Fibroblast of gingiva (primary cell): ENCODE data around the gene RASGEF1C.
A peak's percentile ranks its signal among the peaks of the same experiment; 100 is the strongest.

Experiments
- DNase-seq: peaks from one replicate; pipeline ENCODE4 v3.0.0-alpha.2; 2011; ENCODE audit warnings: low read depth

RASGEF1C gene

GRCh38 chr5:180209137-180209581 is at the start of gene RASGEF1C:
TSS of gene RASGEF1C (minus strand) at chr5:180209211. CDS start at chr5:180138052, 71,159 bp downstream.
- DNase-seq: peak; percentile 46

- no peak for DNase-seq
Observed at GRCh38 chr5:180253036-180253824, 44.2 kb upstream of the RASGEF1C start.

DNA sequence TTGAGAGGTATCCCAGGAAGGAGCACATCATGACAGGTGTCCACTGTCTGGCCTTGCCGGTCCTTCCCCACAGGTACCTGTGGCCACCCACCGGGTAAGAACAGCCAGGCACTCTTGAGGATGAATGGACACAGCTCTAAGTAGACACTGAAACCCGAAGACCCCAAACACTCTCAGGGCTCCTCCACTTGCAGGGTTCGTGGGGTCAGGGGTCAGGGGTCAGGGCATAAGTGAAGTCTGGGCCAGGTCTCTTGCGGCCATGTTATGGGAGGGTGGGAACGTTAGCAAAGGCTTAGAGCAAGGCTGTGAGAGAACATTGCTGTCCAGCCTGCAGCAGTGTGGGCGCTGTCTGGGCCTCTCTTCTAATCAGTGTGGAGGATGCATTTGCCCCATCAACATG is 42.9 kb upstream of the RASGEF1C start:
- DNase-seq: no peak

- no peak for DNase-seq
Observed at GRCh38 chr5:180251141-180251540, 42.1 kb upstream of the RASGEF1C start.

DNA sequence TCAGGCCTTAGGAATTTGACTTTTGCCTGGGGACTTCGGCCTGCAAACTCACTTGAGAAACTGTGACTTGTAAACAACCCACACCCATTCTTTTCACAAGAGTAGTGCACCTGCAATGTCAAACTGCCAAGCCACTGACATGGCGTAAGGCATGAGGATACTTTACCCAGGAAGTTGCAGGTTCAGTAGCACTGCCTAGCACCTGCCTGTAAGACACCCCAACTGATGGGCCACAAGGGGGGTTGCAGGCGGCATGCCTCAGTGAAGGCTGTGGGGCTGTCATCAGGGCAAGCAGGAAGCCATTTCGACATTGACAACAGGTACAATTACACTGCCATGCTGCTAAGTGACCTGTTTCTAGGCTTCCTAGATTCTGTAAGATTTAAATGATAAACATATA is 41.3 kb upstream of the RASGEF1C start:
- no peak for DNase-seq

DNA sequence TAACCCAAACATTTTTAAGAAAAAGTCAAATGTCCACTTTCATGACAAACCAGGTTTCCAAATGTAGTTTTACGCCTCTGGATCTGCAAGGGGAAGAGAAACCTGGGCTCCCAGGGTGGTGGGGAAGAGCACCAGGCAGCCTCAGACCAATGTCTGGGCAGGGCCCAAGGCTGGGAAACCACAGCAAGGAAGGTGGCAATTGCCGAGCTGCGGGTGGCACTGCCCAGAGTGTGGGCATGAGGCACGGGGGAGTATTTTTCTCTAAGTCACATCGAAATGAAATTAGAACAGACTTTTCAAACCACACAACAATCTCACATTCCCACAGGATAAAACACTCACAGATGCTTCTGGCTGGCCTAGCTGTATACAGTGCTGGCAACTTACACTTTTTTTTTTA is 32.6 kb upstream of the RASGEF1C start:
- DNase-seq: no peak

DNA sequence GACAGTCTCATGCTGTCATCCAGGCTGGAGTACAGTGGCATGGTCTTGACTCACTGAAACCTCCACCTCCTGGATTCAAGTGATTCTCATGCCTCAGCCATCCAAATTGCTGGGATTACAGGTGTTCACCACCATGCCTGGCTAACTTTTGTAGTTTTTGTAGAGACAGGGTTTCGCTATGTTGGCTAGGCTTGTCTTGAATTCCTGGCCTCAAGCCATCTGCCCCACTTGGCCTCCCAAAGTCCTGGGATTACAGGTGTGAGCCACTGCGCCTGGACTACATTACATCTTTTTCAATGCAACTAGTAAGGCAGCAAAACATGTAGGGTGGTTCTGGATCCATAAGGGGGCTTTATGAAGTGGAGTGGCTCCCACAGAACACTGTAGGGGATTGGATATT is 29.6 kb upstream of the RASGEF1C start:
- no peak for DNase-seq

- DNase-seq: no peak
Observed at GRCh38 chr5:180235846-180236245, 26.8 kb upstream of the RASGEF1C start.

GRCh38 chr5:180235077-180235476 is 26.1 kb upstream of the RASGEF1C start:
- DNase-seq: no peak

DNA sequence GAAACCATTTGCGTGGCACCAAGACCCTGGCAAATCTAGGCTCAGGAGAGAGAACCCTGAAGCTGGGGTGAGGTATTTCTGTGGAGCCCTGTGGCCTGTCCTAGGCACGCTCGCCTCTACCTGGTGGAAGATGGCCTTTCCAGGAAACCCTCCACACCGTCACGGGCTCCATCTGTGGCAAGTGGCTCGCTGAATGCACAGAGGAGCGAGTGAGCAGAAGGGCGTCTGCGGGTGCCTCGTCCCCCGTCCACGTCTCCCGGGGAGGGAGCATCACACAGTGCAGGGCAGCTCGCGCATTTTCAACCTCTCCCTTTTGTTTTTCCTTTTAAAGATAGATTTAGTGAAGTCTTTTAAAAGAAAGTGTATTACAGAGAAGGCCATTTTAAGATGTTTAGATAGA is 25.3 kb upstream of the RASGEF1C start:
- no peak for DNase-seq

DNA sequence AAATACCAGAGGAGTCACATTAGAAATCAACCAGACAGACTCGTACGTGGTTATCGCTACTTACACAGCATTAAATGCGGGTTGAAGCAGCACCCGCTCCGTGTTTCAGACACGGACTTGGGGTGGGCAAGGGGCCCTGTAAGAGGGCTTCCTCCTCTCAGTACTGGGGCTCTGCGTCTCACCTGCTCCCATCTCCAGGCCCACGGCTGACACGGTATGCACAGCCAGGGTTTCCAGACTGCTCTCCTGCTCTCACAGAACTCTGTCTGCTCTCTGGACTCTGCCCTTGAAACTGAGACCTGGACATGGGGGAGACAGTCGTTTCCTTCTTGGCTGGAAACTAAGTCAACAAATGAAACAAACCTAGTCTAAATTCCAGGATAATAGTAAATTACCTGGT is 24.7 kb upstream of the RASGEF1C start:
- DNase-seq: no peak

DNA sequence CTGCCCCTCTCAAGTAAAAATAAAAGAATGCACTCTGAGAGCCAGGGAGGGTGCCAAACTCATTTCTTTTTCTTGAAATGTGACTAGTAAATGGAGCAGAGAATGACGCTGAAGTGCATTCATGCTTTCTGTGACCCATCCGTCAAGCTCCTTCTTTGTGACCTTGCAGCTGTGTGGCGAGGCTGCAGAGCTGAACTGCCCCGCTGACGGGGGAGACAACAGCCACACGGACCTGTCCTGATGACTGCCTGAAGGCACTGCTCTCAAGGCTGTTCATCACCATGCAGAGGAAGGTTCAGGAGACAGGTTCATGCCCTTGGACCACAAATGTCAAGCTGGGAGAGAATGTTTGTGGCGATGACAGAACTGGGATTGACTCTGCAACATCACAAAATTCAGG is 21.0 kb upstream of the RASGEF1C start:
- no peak for DNase-seq

- no peak for DNase-seq
Observed at GRCh38 chr5:180222056-180222455, 13.0 kb upstream of the RASGEF1C start.

DNA sequence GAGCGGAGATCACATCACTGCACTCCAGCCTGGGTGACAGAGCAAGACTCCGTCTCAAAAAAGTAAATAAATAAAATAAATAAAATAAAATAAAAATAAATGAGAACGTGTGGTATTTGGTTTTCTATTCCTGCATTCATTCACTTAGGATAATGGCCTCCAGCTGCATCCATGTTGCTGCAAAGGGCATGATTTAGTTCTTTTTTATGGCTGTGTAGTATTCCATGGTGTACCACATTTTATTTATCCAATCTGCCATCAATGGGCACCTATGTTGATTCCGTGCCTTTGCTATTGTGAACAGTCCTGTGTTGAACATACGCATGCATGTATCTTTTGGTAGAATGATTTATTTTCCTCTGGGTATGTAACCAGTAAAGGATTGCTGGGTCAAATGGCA is 8.8 kb upstream of the RASGEF1C start:
- DNase-seq: no peak

DNA sequence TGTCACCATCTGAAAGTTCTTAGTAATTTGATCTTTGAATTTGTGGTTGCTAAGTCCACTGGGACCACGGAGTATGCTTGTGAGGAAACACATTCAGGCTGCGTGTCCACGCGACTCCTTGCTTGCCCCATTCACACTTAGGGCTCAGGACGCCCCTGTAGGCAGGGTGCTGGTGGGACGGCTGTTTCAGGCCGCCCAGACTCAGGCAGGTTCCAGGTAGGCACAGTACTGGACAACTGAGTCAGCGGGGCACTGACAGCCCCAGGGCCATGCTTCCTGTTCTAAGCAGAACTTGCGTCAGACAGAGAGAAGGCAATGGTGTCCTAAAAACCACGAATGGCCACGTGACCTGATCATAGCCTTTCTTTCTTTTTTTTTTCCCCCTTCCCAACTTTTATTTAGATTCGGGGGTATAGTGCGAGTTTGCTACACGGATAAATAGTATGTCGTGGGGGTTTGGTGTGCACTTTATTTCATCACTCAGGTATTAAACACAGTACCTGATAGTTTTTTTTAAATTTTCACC is 7.7 kb upstream of the RASGEF1C start:
- DNase-seq: no peak

DNA sequence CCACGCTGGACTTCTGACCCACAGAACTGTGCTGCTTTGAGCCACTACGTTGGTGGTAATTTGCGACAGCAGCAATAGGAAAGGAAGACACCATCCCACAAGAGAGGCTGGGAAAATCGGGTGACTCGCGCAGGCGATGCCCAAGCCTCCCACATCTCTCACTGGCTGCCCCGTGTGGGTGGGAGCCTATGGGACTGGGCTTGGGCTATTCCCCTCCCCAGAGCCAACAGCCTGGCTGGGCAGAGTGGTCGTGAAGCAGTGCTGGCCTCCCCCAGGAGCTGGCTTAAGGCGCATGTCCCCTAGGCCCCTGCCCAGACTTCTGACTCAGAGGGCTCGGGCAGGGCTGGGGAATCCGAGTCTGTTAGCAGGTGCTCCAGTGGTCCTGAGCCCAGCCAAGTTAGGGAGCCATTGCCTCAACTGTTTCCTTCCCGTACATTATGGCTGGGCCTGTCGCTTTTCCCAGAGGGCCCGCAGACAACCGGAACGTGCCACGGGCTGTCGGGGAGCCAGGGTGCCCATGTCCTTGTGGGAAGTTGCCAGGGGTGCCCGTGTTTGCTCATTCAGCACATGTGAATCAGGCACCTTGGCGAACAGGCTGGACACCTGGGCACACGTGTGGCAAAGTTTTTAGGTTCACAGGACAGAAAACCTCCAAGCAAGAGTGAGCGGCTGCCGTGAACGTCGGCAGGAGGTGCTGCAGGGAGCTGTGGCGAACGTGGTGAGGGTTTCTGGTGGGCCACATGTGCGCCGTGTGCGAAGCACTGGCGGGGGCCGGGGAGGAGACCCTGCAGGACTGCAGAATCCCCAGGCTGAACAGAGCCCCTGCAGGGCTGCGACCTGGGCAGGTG is 7.0 kb upstream of the RASGEF1C start:
- DNase-seq: no peak

DNA sequence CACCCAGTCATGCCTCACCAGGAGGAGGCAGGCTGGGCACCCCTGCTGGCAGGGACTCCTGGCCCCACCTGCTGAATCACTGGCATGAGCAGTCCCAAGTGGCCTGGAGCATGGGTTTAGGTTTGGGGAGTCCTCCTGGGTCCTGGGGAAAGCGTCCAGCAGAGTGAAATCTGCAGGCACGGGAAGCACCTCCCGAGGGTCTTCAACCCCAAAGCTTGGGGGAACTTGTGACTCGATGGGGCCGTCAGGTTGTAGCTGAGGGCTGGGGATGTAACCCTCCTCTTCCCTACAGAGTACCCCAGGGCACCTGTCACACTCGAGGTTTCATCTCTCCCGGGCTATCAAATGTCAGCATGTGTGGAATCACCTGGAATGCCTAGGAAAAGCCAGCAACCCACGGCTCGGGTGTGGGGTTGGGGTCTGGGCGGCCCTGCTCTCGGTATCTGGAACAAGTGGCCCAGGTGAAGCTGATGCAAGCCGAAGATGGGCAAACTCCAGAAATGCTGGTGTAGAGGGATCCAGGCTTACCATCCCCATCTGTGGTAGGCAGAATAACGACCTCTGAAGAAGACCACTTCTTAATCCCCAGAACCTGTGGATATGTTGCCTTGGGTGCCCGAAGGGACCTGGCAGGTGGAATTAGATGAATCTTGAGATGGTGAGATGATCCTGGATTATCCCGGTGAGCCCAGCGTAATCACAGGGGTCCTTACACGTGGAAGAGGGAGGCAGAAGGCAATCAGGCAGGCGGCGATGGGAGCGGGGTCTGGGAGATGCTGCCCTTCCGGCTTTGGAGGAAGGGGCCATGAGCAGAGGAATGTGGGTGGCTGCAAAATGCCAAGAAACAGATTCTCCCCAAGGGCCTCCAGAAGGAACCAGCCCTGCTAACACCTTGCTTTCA is 6.1 kb upstream of the RASGEF1C start:
- no peak for DNase-seq

DNA sequence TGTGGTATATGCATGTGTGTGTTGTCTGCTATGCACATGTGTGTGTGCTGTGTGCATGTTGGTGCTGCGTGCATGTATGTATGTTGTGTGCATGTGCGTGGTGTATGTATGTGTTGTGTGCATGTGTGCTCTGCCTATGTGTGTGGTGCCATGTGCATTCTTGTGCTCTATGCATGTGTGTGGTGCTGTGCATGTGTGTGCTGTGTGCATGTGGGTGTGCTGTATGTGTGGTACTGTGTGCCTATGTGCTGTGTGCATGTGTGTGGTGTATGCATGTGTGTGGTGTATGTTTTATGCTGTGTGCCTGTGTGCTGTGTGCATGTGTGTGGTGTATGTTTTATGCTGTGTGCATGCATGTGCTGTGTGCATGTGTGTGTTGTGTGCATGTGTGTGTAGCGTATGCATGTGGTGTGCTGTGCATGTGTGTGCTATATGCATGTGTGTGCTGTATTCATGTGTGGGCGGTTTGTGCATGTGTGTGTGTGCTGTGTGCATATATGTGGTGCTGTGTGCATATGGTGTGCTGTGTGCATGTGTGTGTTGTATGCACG is 4.7 kb upstream of the RASGEF1C start:
- DNase-seq: no peak

DNA sequence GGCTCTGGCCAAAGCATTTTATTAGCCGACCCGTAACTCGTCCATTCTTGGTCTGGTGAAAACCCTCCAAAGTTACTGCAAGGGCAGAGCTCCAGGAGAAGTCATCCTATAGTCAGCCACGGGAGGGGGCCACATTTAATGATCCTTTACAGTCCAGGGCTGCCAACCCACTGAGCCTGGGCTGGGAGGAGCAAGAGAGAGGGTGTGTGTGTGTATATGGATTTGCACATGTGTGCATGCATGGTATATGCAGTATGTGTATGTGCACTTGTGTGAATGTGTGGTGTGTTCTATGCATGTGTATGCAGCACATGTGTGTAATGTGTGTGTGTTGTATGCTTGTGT is 4.2 kb upstream of the RASGEF1C start:
- no peak for DNase-seq

- DNase-seq: no peak
Observed at GRCh38 chr5:180212363-180213255, 3.6 kb upstream of the RASGEF1C start.

DNA sequence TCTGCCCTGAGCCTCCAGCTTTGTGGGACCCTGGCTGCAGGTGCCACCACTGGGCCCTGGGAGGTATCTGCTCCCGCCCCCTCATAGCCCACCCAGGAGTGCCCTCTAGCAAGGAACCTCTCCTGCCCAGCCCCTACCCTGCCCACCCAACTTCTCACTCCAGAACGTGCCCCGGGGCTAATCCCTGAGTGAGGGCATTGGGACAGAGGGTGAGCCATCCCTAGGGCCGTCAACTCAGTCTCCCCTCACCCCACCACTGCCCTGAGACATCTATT is 2.7 kb upstream of the RASGEF1C start:
- DNase-seq: no peak
